ENCODE data around the gene EIF2B2. TPM values are rescaled to one million over a fixed set of nuclear protein-coding genes. Genes with fewer than 3 reads are reported as not detected.

EIF2B2 gene
- total and polyA plus RNA-seq, 2 of the 13 experiments (the other 11 are each of a cell fraction or from before 2014, with no cell fraction given) = 54.4 to 78.6 TPM

DNA sequence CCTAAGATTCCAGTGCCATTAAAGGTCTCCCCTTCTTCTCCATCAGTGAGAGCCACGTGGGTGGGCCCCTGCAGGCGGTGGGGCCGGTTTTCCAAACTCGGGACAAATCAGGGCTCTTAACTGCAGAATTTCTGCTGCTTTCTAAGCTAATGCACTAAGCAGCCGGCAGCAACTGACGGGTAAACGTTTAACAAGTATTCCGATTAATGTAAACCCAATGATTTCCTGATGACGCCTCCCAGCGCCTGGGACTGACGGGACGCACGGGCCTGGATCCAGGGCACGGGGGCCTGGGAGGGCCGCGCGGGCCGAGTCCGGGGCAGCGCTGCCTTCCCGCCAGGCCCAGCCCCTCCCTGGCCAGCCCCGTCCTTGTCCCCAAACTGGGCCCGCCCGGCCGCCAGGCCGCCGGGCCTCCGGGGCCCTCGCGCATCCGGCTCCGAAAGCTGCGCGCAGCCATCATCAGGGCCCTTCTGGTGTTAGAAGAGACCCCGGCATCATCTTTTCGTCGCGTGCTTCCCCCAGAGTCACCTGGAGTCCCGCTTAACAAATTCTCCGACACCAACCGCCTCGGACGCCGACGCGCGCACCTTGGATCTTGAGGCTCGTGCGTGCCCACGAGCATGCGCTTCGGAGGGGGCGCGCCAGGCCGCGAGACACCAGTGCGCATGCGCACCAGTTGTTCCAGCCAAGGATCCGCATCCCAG is 48.3 kb downstream of the EIF2B2 start, which contains the start of gene MLH3 (continued):
- TF ChIP-seq, protein P1, sequence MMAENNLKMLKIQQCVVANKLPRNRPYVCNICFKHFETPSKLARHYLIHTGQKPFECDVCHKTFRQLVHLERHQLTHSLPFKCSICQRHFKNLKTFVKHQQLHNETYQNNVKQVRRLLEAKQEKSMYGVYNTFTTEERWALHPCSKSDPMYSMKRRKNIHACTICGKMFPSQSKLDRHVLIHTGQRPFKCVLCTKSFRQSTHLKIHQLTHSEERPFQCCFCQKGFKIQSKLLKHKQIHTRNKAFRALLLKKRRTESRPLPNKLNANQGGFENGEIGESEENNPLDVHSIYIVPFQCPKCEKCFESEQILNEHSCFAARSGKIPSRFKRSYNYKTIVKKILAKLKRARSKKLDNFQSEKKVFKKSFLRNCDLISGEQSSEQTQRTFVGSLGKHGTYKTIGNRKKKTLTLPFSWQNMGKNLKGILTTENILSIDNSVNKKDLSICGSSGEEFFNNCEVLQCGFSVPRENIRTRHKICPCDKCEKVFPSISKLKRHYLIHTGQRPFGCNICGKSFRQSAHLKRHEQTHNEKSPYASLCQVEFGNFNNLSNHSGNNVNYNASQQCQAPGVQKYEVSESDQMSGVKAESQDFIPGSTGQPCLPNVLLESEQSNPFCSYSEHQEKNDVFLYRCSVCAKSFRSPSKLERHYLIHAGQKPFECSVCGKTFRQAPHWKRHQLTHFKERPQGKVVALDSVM (CRISPR knock-in tag; IDR thresholded peaks at IDR 0.05) = no peak
- no peak for TF ChIP-seq ZNF30 (CRISPR knock-in tag; IDR thresholded peaks at IDR 0.05)
- TF ChIP-seq ZNF136 (CRISPR knock-in tag; IDR thresholded peaks at IDR 0.05; ENCODE audit: low read depth) = no peak
- TF ChIP-seq, protein P2, sequence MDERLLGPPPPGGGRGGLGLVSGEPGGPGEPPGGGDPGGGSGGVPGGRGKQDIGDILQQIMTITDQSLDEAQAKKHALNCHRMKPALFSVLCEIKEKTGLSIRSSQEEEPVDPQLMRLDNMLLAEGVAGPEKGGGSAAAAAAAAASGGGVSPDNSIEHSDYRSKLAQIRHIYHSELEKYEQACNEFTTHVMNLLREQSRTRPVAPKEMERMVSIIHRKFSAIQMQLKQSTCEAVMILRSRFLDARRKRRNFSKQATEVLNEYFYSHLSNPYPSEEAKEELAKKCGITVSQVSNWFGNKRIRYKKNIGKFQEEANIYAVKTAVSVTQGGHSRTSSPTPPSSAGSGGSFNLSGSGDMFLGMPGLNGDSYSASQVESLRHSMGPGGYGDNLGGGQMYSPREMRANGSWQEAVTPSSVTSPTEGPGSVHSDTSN (CRISPR knock-in tag; IDR thresholded peaks at IDR 0.05) = no peak
- no peak for TF ChIP-seq ZNF720 (CRISPR knock-in tag; IDR thresholded peaks at IDR 0.05)
- no peak for TF ChIP-seq ZZZ3 (CRISPR knock-in tag; IDR thresholded peaks at IDR 0.05; ENCODE audit: borderline replicate concordance)
- TF ChIP-seq, protein P3, sequence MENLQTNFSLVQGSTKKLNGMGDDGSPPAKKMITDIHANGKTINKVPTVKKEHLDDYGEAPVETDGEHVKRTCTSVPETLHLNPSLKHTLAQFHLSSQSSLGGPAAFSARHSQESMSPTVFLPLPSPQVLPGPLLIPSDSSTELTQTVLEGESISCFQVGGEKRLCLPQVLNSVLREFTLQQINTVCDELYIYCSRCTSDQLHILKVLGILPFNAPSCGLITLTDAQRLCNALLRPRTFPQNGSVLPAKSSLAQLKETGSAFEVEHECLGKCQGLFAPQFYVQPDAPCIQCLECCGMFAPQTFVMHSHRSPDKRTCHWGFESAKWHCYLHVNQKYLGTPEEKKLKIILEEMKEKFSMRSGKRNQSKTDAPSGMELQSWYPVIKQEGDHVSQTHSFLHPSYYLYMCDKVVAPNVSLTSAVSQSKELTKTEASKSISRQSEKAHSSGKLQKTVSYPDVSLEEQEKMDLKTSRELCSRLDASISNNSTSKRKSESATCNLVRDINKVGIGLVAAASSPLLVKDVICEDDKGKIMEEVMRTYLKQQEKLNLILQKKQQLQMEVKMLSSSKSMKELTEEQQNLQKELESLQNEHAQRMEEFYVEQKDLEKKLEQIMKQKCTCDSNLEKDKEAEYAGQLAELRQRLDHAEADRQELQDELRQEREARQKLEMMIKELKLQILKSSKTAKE (CRISPR knock-in tag; IDR thresholded peaks at IDR 0.05; ENCODE audit: borderline replicate concordance) = no peak
- no peak for TF ChIP-seq ZNF431 (CRISPR knock-in tag; IDR thresholded peaks at IDR 0.05; ENCODE audit: borderline replicate concordance, low read depth)
- no peak for TF ChIP-seq RFX3 (CRISPR knock-in tag; IDR thresholded peaks at IDR 0.05)
- TF ChIP-seq, protein P4, sequence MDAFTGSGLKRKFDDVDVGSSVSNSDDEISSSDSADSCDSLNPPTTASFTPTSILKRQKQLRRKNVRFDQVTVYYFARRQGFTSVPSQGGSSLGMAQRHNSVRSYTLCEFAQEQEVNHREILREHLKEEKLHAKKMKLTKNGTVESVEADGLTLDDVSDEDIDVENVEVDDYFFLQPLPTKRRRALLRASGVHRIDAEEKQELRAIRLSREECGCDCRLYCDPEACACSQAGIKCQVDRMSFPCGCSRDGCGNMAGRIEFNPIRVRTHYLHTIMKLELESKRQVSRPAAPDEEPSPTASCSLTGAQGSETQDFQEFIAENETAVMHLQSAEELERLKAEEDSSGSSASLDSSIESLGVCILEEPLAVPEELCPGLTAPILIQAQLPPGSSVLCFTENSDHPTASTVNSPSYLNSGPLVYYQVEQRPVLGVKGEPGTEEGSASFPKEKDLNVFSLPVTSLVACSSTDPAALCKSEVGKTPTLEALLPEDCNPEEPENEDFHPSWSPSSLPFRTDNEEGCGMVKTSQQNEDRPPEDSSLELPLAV (CRISPR knock-in tag; conservative IDR thresholded peaks at IDR 0.05; ENCODE audit: low read depth) = no peak
- TF ChIP-seq THYN1 (CRISPR knock-in tag; IDR thresholded peaks at IDR 0.05; ENCODE audit: borderline replicate concordance, low read depth) = no peak
- 0 out of 2 replicates have a peak, but pooled peaks have one; percentile 48 for TF ChIP-seq RAD21 (CRISPR knock-in tag; IDR thresholded peaks at IDR 0.05)
- TF ChIP-seq, protein P5, sequence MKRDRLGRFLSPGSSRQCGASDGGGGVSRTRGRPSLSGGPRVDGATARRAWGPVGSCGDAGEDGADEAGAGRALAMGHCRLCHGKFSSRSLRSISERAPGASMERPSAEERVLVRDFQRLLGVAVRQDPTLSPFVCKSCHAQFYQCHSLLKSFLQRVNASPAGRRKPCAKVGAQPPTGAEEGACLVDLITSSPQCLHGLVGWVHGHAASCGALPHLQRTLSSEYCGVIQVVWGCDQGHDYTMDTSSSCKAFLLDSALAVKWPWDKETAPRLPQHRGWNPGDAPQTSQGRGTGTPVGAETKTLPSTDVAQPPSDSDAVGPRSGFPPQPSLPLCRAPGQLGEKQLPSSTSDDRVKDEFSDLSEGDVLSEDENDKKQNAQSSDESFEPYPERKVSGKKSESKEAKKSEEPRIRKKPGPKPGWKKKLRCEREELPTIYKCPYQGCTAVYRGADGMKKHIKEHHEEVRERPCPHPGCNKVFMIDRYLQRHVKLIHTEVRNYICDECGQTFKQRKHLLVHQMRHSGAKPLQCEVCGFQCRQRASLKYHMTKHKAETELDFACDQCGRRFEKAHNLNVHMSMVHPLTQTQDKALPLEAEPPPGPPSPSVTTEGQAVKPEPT (CRISPR knock-in tag; IDR thresholded peaks at IDR 0.05; ENCODE audit: low read depth) = peak; percentile 64; the same call in 1 of the 2 replicates
- peak; percentile 59; the same call in 1 of the 2 replicates for TF ChIP-seq RXRA (CRISPR knock-in tag; IDR thresholded peaks at IDR 0.05)
- TF ChIP-seq HNF4G (IDR thresholded peaks at IDR 0.05; ENCODE audit: borderline replicate concordance, low read depth, low read length) = no peak
- 0 out of 2 replicates have a peak, but pooled peaks have one; percentile 39 for TF ChIP-seq HNF4G (CRISPR knock-in tag; IDR thresholded peaks at IDR 0.05; ENCODE audit: borderline replicate concordance, low read depth)
- TF ChIP-seq TP53 (CRISPR knock-in tag; conservative IDR thresholded peaks at IDR 0.05) = no peak
- peak; percentile 92 for TF ChIP-seq HES4 (CRISPR knock-in tag; IDR thresholded peaks at IDR 0.05; ENCODE audit: borderline replicate concordance)
- no peak for TF ChIP-seq NFATC3 (CRISPR knock-in tag; IDR thresholded peaks at IDR 0.05)
- TF ChIP-seq MED8 (CRISPR knock-in tag; IDR thresholded peaks at IDR 0.05; ENCODE audit: insufficient replicate concordance) = no peak
- TF ChIP-seq ZNF460 (CRISPR knock-in tag; IDR thresholded peaks at IDR 0.05; ENCODE audit: borderline replicate concordance) = no peak

Data from HepG2 (cell line).